H1 (cell line): Measurements from ENCODE around the gene NR2E1. TPM values are rescaled to one million over a fixed set of nuclear protein-coding genes. Genes with fewer than 3 reads are reported as not detected.

Experiments
- ATF2 ChIP-seq: IDR thresholded peaks from 2 replicates; pipeline ENCODE4 v1.6.1; 2012; ENCODE audit warnings: low read length, inconsistent platforms
- CTBP2 ChIP-seq: IDR thresholded peaks from 2 replicates; pipeline ENCODE4 v1.7.0; 2011; ENCODE audit warnings: borderline replicate concordance, mild to moderate bottlenecking, moderate library complexity, mixed read lengths, low read length; ENCODE audit not compliant: insufficient read depth, insufficient read length
- PHF8 ChIP-seq: fragments of 200-600 bp; sonication (generic); conservative IDR thresholded peaks from 2 replicates; pipeline ENCODE4 v1.7.1; 2012; ENCODE audit warnings: low read depth, mild to moderate bottlenecking, inconsistent platforms, low read length, moderate library complexity
- SP1 ChIP-seq: IDR thresholded peaks from 2 replicates; pipeline ENCODE4 v1.6.1; 2011; ENCODE audit warnings: low read depth, low read length
- polyA plus RNA-seq, 7 experiments: library from polyadenylated mRNA; depleted of rRNA in 3 of 7; stranded (reverse) in 5 of 7; unstranded in 2 of 7; fragments of >200 nt in 5 of 7; fragments of 200-250 nt in 2 of 7; gene quantifications; 1 replicate in 5 of 7; 2 replicates in 1 of 7; 4 replicates in 1 of 7; pipeline versions ENCODE4 v1.2.1 to v1.2.3, GENCODE V29; 2011 to 2013; ENCODE audit warnings: missing spikeins in 2 of 7, mixed read lengths in 2 of 7
- total RNA-seq: library from RNA; stranded (reverse); fragmentation: NEBNext Ultra II Directional; extraction: Animal tissue kit (Norgen Biotek cat#: 25700); gene quantifications from 2 replicates; pipeline ENCODE4 v1.2.1, GENCODE V29; 2021

Gene NR2E1
- total and polyA plus RNA-seq, 2 of the 8 experiments (the other 6 are each of a cell fraction or from before 2014, with no cell fraction given): not detected

- no peak for TF ChIP-seq ATF2
- no peak for TF ChIP-seq CTBP2
- TF ChIP-seq PHF8: no peak
- no peak for TF ChIP-seq SP1
These were observed 38.0 kb upstream of the NR2E1 start (continued) for GRCh38 chr6:108127826-108128225.
